Kidney epithelial cell (primary cell): ENCODE results near the gene LAMA5. TPM values are rescaled to one million over a fixed set of nuclear protein-coding genes. Genes with fewer than 3 reads are reported as not detected.

Experiments
- DNase-seq: peaks from one replicate; pipeline ENCODE4 v3.0.0-alpha.2; 2010; ENCODE audit warnings: low read depth
- H3K27me3 ChIP-seq: 2 replicates; pipeline ENCODE4 v1.6.0; 2011; ENCODE audit warnings: low read length; ENCODE audit not compliant: control insufficient read depth, insufficient read depth
- H3K36me3 ChIP-seq: 2 replicates; pipeline ENCODE4 v1.5.1; 2011; ENCODE audit warnings: low read length; ENCODE audit not compliant: control insufficient read depth, insufficient read depth
- H3K4me3 ChIP-seq: 2 replicates; pipeline ENCODE4 v1.5.1; 2011; ENCODE audit warnings: low read depth, mild to moderate bottlenecking, control low read depth, low read length
- CTCF ChIP-seq: IDR thresholded peaks from 2 replicates; pipeline ENCODE4 v1.5.1; 2011; ENCODE audit warnings: mild to moderate bottlenecking, moderate library complexity, low read length, control low read depth, inconsistent platforms; ENCODE audit not compliant: insufficient read depth, poor library complexity, severe bottlenecking
- total RNA-seq: library from RNA; depleted of rRNA; stranded (reverse); fragments of >200 nt; gene quantifications from 2 replicates; pipeline ENCODE4 v1.2.3, GENCODE V29; 2015

The LAMA5 gene
- total RNA-seq, 1 donor from 2014 or later: 359 TPM

DNA sequence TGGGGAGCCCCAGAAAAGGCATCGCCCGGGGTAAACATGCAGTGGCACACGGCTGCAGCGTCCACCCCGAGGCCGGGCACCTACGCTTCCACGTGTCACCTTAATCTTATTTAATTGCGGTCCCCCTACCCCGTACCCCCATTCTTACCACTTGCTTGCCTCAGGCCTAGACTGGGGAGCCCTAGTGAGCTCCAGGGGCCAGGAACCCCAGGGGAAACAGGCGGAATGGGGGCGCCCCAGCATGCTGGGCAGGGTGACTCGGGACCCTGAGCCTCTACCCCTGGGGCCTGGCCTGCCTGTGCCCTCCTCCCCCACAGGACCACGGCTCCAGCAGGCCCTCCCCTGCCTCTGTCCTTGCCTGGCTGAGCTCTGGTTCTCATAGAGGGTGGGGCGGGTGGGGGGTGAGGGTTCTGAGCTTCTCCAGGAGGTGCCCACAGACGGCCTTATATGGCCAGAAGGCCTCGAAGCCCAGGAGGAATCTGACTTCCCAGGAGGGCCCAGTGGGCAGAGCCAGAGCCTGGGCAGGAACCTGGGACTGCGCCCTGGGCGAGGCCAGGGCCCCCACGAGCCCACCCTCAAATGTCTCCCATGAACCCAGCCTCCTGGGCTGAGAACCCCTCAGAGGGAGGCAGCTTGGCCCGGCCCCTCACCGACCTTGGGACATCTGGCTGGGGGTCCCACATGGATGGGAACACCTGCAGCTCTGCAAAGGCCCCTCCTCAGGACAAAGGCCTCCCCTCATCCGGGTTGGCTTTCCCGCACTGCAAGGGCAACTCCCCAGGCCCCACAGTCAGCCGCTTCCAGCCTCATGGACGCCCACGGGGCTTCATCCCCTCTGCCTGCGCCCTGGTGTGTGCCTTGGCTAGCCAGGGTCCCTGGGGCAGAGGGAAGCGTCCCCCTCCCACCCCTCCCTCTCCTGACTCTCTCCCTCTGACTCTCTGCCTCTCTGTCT is 5.2 kb upstream of the LAMA5 start:
- no peaks in the 10 kb centered on the region for H3K27me3 ChIP-seq
- H3K36me3 ChIP-seq: no peaks in the 10 kb centered on the region
- no peak for DNase-seq
- no peak overlapping the region for H3K4me3 ChIP-seq
- no peak for TF ChIP-seq CTCF

DNA sequence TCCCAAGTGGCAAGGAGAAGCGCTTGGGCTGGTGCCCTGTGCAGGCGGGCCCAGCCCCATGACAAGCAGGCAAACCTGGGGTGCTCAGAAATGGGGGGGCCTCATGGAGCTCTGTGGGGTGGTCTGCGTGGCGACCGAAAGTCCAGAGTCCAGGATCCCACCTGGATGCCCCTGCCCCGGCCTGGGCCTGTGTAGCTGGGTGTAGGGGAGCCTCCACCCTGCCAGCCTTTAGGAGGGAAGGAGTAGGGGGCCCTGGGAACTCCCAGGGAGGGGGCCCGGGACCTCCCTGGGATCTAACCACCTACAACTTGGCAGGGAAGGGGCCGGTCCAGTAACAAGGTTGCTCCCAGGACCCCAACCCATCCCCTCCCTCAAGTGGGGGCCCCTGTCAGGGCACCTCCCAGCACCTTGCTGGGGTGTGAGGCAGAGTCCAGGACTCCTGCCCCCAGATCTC is 4.5 kb upstream of the LAMA5 start:
- Histone ChIP-seq H3K4me3 (no peak overlapping the region), H3K36me3 (no peaks in the 10 kb centered on the region), H3K27me3 (no peaks in the 10 kb centered on the region)
- no peak for TF ChIP-seq CTCF
- no peak for DNase-seq

- no peaks in the 10 kb centered on the region for H3K36me3 ChIP-seq
- H3K27me3 ChIP-seq: no peaks in the 10 kb centered on the region
- TF ChIP-seq CTCF: no peak
- H3K4me3 ChIP-seq: no peak overlapping the region
- no peak for DNase-seq
These were observed 3.9 kb upstream of the LAMA5 start for GRCh38 chr20:62370807-62371587.

DNA sequence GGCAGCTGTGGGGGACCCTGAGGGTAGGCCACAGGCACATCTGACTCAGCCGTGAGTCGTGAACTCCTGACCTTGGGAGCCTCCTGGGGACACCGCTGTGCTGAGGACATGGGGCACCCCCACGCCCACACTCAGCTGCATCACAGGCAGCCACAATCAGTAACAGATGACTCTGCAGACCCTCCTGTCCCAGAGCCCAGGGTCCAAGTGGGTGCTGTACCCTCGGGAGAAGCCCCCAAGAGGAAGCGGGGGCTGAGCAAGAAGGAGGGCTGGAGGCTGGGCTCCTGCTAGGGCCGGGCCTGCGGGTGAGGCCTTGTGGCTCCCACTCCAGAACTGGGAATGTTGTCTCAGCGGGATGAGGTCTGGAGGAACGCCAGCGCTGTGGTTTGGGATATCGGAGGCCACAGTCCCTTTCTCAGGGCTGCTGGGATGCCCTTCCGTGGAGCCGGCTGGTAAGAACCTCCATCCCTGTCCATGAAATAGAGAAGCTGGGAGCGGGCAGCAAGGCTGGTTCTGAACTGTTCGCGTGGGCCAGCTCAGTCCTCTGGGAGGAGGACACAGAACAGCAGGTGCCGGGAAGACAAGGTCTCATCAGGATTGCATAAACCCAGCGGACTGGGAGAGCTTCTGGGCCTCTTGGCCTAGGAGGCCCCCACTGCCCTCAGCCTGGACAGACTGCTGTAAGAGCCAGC is 3.1 kb upstream of the LAMA5 start:
- Histone ChIP-seq H3K36me3 (no peaks in the 10 kb centered on the region), H3K4me3 (no peak overlapping the region), H3K27me3 (no peaks in the 10 kb centered on the region)
- TF ChIP-seq CTCF: no peak
- DNase-seq: no peak

DNA sequence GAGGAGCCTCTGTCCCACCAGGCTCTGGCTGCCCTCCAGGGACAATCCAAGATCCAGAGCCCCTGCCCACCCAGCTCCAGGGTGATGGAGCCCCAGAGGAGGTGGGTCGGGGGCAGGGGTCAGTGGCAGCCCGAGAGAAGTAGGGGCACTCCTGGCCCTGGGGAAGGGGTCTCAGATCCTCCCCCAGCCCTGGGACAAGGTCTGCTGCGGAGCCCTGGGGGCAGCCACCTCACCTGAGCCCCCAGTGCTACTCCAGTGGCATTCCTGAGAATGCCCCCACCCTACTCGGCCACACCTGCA is 2.7 kb upstream of the LAMA5 start:
- Histone ChIP-seq H3K36me3 (no peaks in the 10 kb centered on the region), H3K4me3 (no peak overlapping the region), H3K27me3 (no peaks in the 10 kb centered on the region)
- no peak for TF ChIP-seq CTCF
- no peak for DNase-seq
